Mononuclear cell (primary cell): Measurements from ENCODE around the gene MARS2. TPM values are rescaled to one million over a fixed set of nuclear protein-coding genes. Genes with fewer than 3 reads are reported as not detected.
A peak's percentile ranks its signal among the peaks of the same experiment; 100 is the strongest.
"Not testable (repeated sequence)": the region's sequence is repeated elsewhere in the genome, so short reads cannot be mapped to it uniquely, and the experiment has no call there.

Experiments
- H3K27me3 ChIP-seq: 2 replicates; pipeline ENCODE4 v1.6.0; 2011; ENCODE audit warnings: low read length, control low read depth; ENCODE audit not compliant: insufficient read depth
- H3K4me1 ChIP-seq: 2 replicates; pipeline ENCODE4 v1.5.1; 2011; ENCODE audit warnings: mild to moderate bottlenecking, low read length, control low read depth; ENCODE audit not compliant: insufficient read depth
- H3K4me3 ChIP-seq: 2 replicates; pipeline ENCODE4 v1.5.1; 2011; ENCODE audit warnings: mild to moderate bottlenecking, low read length, moderate library complexity
- H3K9me3 ChIP-seq: 2 replicates; pipeline ENCODE4 v1.5.1; 2011; ENCODE audit warnings: low read depth, mild to moderate bottlenecking, control low read depth, low read length
- total RNA-seq: library from RNA; depleted of rRNA; stranded (reverse); fragments of >200 nt; gene quantifications from one replicate; pipeline ENCODE4 v1.2.3, GENCODE V29; 2012

Gene MARS2
- total RNA-seq: 9.1 TPM

GRCh38 chr2:197705121-197705911 lies at the start of gene MARS2:
Gene MARS2 (plus strand): TSS chr2:197705369. CDS start chr2:197705406, 37 bp downstream.
- peaks cover 2% of the 10 kb centered on the region for H3K27me3 ChIP-seq
- H3K4me1 ChIP-seq: peaks cover 32% of the 10 kb centered on the region
- peak within 1 kb of the TSS; percentile 73 for H3K4me3 ChIP-seq
- no peaks in the 10 kb centered on the region for H3K9me3 ChIP-seq

DNA sequence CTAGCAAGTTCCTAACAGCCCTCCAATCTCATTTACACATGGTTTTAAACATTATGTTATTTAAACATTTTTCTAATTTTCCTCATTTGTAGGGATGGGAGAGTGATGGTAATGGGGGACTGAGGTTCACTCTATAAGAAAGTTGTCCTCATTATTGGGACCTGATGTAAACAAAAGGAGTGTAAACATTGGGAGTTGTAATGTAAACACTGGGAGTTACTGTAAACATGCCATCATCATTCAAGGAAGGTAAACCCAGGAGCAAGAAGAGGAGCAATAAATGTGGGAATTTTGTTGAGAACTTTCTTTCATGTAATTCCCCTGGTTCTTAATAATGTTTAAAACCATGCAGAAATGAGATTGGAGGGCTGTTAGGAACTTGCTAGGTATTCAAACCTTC lies 47.6 kb upstream of the MARS2 start:
- no peak overlapping the region for H3K4me3 ChIP-seq
- H3K9me3 ChIP-seq: no peaks in the 10 kb centered on the region
- H3K4me1 ChIP-seq: no peaks in the 10 kb centered on the region
- no peaks in the 10 kb centered on the region for H3K27me3 ChIP-seq

DNA sequence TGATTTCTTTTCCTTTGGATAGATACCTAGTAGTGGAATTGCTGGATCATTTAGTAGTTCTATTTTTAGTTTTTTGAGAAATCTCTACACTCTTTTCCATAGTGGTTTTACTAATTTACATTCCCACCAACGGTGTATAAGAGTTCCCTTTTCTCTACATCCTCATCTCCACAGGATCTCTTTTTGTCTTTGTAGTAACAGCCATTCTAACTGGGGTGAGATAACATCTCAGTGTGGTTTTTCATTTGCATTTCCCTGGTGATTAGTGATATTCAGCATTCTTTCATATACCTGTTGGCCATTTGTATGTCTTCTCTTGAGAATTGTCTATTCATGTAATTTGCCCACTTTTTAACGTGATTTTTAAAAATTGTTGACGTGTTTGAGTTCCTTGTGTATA lies 43.5 kb upstream of the MARS2 start:
- peaks cover 2% of the 10 kb centered on the region for H3K9me3 ChIP-seq
- H3K4me3 ChIP-seq: no peak overlapping the region
- H3K27me3 ChIP-seq: no peaks in the 10 kb centered on the region
- no peaks in the 10 kb centered on the region for H3K4me1 ChIP-seq

- H3K4me3 ChIP-seq: no peak overlapping the region
- no peaks in the 10 kb centered on the region for H3K4me1 ChIP-seq
- peaks cover 3% of the 10 kb centered on the region for H3K27me3 ChIP-seq
- peaks cover 8% of the 10 kb centered on the region for H3K9me3 ChIP-seq
These were observed 38.9 kb upstream of the MARS2 start for GRCh38 chr2:197666277-197666676.

GRCh38 chr2:197668296-197668695 lies 36.9 kb upstream of the MARS2 start:
- no peak overlapping the region for H3K4me3 ChIP-seq

DNA sequence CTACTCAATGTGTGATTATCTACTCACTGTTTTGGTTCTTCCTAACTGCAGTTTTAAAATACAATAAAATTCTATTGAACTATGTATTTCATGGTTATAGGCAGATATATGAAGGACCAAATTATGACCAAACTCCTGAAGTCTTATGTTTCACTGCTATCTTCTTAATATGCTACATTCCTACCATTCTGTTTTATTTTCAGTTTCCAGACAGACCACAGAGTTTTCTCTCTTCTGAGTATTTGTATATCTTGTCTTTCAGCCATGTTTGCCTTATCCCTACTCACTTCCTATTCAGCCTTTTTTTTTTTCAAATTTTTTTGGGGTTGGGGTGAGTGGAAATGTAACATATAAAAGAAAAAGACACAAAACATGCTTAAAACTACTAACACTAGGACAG lies 36.1 kb upstream of the MARS2 start:
- H3K4me3 ChIP-seq: no peak overlapping the region
- H3K9me3 ChIP-seq: peaks cover 8% of the 10 kb centered on the region
- peaks cover 12% of the 10 kb centered on the region for H3K27me3 ChIP-seq
- no peaks in the 10 kb centered on the region for H3K4me1 ChIP-seq

More at GRCh38 chr2:197668296-197668695, 36.9 kb upstream of the MARS2 start:
- no peaks in the 10 kb centered on the region for H3K4me1 ChIP-seq
- peaks cover 8% of the 10 kb centered on the region for H3K9me3 ChIP-seq
- peaks cover 12% of the 10 kb centered on the region for H3K27me3 ChIP-seq

DNA sequence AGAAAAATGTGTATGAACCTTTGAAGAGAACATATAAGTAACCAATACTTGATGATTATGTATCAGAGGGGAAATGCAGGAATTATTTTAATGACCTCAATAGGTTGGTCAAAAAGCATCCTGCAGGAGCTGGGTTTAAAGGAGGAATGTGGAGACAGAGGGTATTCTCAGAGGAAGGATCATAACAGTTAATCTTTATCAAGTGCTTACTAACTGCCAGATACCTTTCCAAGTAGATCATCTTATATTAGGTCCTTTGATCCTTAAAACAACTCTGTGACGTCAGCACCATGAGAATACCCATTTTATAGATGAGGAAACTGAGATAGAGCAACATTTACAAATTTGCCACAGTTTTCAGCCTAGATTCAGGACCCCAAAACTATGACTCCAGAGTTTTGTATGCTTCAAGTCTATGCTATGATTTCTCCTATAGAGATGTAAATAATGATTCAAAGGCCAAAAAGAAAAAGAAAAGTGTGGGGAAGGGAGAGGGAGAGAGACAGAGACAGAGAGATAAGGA lies 32.7 kb upstream of the MARS2 start:
- Histone ChIP-seq H3K9me3 (no peaks in the 10 kb centered on the region), H3K4me1 (no peaks in the 10 kb centered on the region), H3K27me3 (peaks cover 20% of the 10 kb centered on the region), H3K4me3 (no peak overlapping the region)

DNA sequence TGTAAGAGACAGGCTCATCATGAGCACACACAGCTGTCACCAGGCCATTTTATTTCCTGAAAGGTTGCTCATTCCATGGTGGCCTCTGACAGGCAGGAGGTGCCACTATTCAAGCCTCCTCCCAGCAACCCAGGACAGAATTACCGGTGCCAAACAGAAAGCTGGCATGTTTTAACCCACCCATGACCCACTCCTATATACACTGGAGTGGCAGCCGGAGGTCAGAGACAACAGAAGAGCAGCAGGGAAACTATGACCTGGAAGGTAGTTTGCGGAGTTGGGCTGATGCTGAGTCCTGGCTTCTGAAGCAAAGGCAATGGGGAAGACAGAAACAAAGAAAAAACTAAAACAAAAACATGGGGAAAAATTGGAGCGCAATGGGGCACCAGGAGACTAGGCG lies 32.1 kb upstream of the MARS2 start:
- Histone ChIP-seq H3K9me3 (no peaks in the 10 kb centered on the region), H3K4me1 (no peaks in the 10 kb centered on the region), H3K27me3 (peaks cover 20% of the 10 kb centered on the region), H3K4me3 (no peak overlapping the region)

DNA sequence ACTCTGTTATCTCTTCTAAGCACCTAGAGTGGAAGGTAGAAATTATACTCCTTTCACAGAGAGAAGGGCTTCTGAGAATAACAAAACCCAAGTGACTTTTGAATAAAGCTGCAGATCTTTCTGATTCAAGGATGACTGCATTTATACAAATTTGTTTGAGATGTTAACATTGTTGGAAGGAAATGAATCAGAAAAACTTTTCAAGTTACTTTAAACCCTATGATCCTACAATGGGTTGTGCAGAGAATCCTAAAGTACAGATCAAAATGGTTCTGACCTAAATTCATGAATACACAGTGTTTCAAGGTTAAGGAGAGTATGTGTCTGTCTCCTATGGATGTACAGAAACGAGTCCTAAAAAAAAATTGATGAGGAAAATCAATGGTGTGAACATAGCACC lies 31.6 kb upstream of the MARS2 start:
- Histone ChIP-seq H3K4me3 (no peak overlapping the region), H3K27me3 (peaks cover 20% of the 10 kb centered on the region), H3K4me1 (no peaks in the 10 kb centered on the region), H3K9me3 (no peaks in the 10 kb centered on the region)

DNA sequence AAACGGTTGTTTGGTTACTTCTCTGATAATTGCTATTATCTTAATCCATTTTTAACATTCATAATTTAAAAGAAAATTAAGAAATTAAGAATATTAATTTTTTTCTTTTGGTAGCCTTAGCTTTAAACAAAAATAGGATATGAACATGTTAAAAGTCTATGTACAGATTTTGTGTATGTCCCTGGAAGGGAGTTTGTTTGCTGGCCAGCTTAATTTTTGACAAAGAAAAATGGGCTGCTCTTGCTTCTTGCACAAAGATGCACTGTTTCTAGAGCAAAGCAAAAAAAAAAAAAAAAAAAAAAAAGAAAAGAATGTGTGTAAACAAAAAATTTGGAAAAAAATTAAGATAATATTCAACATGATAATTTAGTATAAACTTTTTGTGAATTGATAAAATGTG lies 31.1 kb upstream of the MARS2 start:
- H3K4me1 ChIP-seq: no peaks in the 10 kb centered on the region
- no peaks in the 10 kb centered on the region for H3K9me3 ChIP-seq
- H3K27me3 ChIP-seq: peaks cover 20% of the 10 kb centered on the region
- H3K4me3 ChIP-seq: no peak overlapping the region

- no peak overlapping the region for H3K4me3 ChIP-seq
- H3K4me1 ChIP-seq: no peaks in the 10 kb centered on the region
These were observed 30.6 kb upstream of the MARS2 start for GRCh38 chr2:197674591-197674990.

DNA sequence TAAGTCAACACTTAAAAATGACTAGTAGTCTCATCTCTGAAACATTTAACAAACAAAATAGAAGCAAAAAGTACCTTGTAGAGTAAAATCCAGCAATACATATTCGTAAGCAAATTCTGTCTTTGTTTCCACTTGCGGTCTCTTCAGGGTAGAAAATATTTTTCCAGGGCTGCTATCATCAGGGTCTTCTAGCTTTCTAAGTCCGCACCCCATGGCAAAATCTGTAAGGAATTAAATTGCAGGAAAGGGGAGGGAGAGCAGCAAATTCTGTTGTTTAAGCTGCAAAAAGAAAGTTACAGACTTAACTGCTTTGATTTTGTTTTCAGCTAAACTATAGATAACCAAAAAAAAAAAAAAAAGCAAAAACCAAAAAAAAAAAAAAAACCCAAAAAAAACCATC lies 29.9 kb upstream of the MARS2 start, which contains the start of gene RFTN2:
Gene RFTN2 (minus strand): TSS at position 342 of the 400 bp plus-strand sequence. CDS start 129 bp downstream, at position 213.
- Histone ChIP-seq H3K4me3 (no peak within 1 kb of the TSS), H3K4me1 (no peaks in the 10 kb centered on the region), H3K27me3 (peaks cover 20% of the 10 kb centered on the region), H3K9me3 (no peaks in the 10 kb centered on the region)

More at GRCh38 chr2:197674591-197674990, 30.6 kb upstream of the MARS2 start:
- Histone ChIP-seq H3K27me3 (peaks cover 20% of the 10 kb centered on the region), H3K9me3 (no peaks in the 10 kb centered on the region)

DNA sequence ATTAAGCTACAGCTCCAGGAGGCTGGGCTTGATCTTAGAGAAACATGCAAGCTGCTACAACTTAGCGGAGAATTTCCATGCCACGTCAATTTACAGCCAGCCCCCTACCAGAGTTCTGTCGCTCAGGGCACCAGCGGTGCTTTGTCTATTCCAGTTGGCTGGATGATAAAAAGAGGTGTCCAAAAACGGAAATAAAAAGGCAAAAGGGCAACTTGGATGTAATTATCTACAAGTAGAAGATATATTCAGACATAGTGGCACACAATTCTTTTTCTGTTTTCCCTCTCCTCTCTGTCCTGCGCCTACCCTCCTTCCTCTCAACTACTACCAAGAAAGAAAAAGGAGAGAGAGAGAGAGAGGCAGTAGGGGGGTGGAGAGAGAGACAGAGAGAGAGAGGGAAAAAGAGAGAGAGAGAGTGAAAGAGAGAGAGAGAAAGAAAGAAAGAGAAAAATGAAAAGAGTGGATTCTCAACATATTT lies 29.4 kb upstream of the MARS2 start:
- H3K9me3 ChIP-seq: no peaks in the 10 kb centered on the region
- no peaks in the 10 kb centered on the region for H3K4me1 ChIP-seq
- peaks cover 19% of the 10 kb centered on the region for H3K27me3 ChIP-seq
- no peak overlapping the region for H3K4me3 ChIP-seq

DNA sequence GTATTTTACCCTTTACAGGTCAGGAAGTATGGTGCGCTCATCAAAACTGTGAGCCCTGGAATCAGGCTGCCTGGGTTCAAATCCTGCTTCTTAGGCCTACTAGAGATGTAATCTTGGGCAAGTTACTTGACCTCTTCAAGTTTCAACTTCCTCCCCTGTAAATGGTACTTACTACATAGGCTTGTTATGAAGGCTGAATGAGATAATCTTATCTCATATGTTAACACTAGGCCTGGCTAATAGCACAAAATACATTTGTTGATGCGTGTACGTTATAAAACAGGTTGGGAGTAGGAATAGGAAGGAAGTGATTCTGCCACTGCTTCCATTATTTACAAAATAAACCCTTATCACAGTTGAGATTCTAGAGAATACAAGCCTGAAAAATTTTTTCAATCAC lies 28.1 kb upstream of the MARS2 start:
- no peak overlapping the region for H3K4me3 ChIP-seq
- H3K9me3 ChIP-seq: no peaks in the 10 kb centered on the region
- H3K4me1 ChIP-seq: no peaks in the 10 kb centered on the region
- peaks cover 18% of the 10 kb centered on the region for H3K27me3 ChIP-seq

DNA sequence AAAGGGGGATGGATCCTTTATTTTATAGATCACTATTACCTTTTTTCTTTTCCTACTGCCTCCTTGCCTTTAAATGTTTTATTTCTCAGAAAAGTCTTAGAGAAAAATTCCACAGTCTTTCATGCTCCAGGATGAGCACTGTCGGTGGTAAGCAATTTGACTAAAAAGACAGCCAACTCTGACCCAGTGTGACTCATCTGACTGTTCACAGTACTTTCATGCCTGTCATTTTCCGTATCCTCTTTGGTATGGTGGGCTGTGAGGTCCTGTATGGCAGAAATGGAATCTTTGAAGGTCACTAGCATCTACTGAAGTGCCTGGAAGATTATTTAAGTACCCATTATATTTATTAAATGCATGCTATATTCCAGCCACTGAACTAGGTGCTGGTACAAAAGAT lies 27.7 kb upstream of the MARS2 start:
- no peaks in the 10 kb centered on the region for H3K9me3 ChIP-seq
- no peaks in the 10 kb centered on the region for H3K4me1 ChIP-seq
- H3K27me3 ChIP-seq: peaks cover 16% of the 10 kb centered on the region
- H3K4me3 ChIP-seq: no peak overlapping the region

GRCh38 chr2:197695206-197695605 lies 10.0 kb upstream of the MARS2 start:
- not testable (repeated sequence) for H3K4me3 ChIP-seq, H3K9me3 ChIP-seq, H3K4me1 ChIP-seq, H3K27me3 ChIP-seq
